Activated naive CD8-positive, alpha-beta T cell treated with anti-CD3 and anti-CD28 coated beads for 36 hours (primary cell): ENCODE measurements around the gene ARID5B. TPM values are rescaled to one million over a fixed set of nuclear protein-coding genes. Genes with fewer than 3 reads are reported as not detected.

Source experiments
- DNase-seq: peaks from one replicate; pipeline ENCODE4 v3.0.0; 2021
- H3K27ac Mint-ChIP-seq: one replicate; pipeline ENCODE4 v1.8.0; 2022; ENCODE audit warnings: mild to moderate bottlenecking, moderate library complexity, mixed read lengths
- H3K27me3 Mint-ChIP-seq: one replicate; pipeline ENCODE4 v1.8.0; 2022; ENCODE audit warnings: mild to moderate bottlenecking, mixed read lengths
- H3K36me3 Mint-ChIP-seq: one replicate; pipeline ENCODE4 v1.8.0; 2021; ENCODE audit warnings: mild to moderate bottlenecking, mixed read lengths
- H3K4me1 Mint-ChIP-seq: one replicate; pipeline ENCODE4 v1.8.0; 2021; ENCODE audit warnings: mixed read lengths
- H3K4me3 Mint-ChIP-seq: one replicate; pipeline ENCODE4 v1.8.0; 2022; ENCODE audit warnings: mild to moderate bottlenecking, moderate library complexity, mixed read lengths
- H3K9me3 Mint-ChIP-seq: one replicate; pipeline ENCODE4 v1.8.0; 2022; ENCODE audit warnings: mixed read lengths
- total RNA-seq, 2 experiments: library from RNA; stranded (reverse); gene quantifications; one replicate each; pipeline ENCODE4 v1.2.3, GENCODE V29; 2021

The ARID5B gene
- total RNA-seq, 2 experiments from 2014 or later: 16.5 to 17.1 TPM

DNA sequence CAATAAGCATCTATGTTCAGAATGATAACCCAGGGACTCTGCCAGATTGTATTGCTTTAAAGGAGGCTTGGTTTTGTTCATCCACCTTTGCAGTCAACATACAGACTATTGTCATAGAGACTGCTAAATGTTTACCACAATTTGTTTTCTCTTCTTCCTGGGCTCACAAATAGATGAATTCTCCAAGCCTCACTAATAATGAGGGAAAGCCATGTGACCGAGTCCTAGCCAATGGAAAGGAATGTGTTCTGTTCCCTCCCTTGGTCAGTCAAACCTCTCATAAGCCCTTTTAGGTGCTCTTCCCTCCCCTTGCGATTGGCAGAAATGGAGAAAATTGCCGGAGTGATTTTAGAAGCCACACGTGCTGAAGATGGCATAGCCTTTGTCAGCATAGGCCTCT, 230.2 kb downstream of the ARID5B start:
- no peaks in the 10 kb centered on the region for H3K27me3 Mint-ChIP-seq
- peaks cover 12% of the 10 kb centered on the region for H3K36me3 Mint-ChIP-seq
- peaks cover 14% of the 10 kb centered on the region for H3K9me3 Mint-ChIP-seq
- no peak for DNase-seq
- H3K4me1 Mint-ChIP-seq: peaks cover 6% of the 10 kb centered on the region
- no peak overlapping the region for H3K27ac Mint-ChIP-seq
- no peak overlapping the region for H3K4me3 Mint-ChIP-seq

DNA sequence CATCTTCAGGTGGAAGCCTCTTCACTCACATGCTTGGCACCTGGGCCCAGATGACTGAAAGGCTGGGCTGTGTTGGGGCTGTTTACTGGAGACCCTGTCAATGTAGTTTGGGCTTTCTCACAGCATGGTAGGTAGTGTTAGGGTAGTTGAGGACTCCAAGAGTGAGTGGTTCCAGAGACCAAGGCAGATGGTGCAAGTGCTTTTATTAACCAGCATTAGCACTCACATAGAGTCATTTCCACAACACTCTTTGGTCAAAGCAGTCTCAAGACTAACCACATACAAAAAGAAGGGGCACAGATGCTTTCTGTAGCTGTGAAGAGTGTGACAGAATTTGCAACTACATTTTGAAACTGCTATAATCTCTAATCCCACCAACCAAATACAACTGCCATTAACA, 232.1 kb downstream of the ARID5B start:
- H3K4me3 Mint-ChIP-seq: no peak overlapping the region
- peaks cover 19% of the 10 kb centered on the region for H3K9me3 Mint-ChIP-seq
- H3K4me1 Mint-ChIP-seq: peaks cover 2% of the 10 kb centered on the region
- no peak for DNase-seq
- H3K27ac Mint-ChIP-seq: no peak overlapping the region
- no peaks in the 10 kb centered on the region for H3K27me3 Mint-ChIP-seq
- peaks cover 10% of the 10 kb centered on the region for H3K36me3 Mint-ChIP-seq

DNA sequence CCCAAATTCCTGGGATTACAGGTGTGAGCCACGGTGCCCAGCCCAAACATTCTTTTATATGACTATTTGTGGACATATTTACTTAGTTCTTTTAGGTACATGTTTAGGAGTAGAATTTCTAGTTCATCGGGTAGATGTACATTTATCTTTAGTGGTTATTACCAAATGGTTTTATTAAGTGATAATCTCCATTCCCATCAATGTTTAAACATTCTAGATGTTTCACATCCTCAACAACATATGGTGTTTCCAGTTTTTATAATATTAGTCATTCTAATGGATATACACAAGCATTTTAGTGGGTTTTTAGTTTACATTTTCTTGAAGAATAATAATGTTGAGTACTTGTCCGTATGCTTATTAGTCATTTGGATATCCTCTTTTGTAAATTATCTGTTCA, 235.4 kb downstream of the ARID5B start:
- Mint-ChIP-seq H3K27me3 (no peaks in the 10 kb centered on the region), H3K27ac (no peak overlapping the region), H3K4me3 (no peak overlapping the region), H3K9me3 (peaks cover 14% of the 10 kb centered on the region), H3K36me3 (peaks cover 5% of the 10 kb centered on the region), H3K4me1 (peaks cover 2% of the 10 kb centered on the region)
- DNase-seq: no peak

Other genes starting within 250 kb of the ARID5B start
- gene CABCOCO1, start 238.8 kb upstream of the ARID5B start, total RNA-seq: not detected